H1 (cell line): ENCODE results near the gene MPPED2. TPM values are rescaled to one million over a fixed set of nuclear protein-coding genes. Genes with fewer than 3 reads are reported as not detected.

Experiments used
- CTCF ChIA-PET: fragments of 300-600 bp; sonication (Branson Sonifier 250); formaldehyde crosslinking; loops from one replicate; lab custom pipeline; 2021; ENCODE audit not compliant: partially characterized antibody; lab: Charles Lee
- POLR2A ChIA-PET: fragments of 300-600 bp; sonication (Branson Sonifier 250); formaldehyde crosslinking; loops from one replicate; lab custom pipeline; 2021; ENCODE audit warnings: inconsistent platforms; ENCODE audit not compliant: partially characterized antibody; lab: Charles Lee
- DNase-seq, 2 experiments: peaks; one replicate each; pipeline versions ENCODE4 v3.0.0 to v3.0.0-alpha.2; 2010 to 2022; ENCODE audit warnings: low spot score in 2 of 2, low read depth in 1 of 2, mixed read lengths in 1 of 2
- FAIRE-seq: peaks from 2 replicates; lab custom pipeline; 2011; peaks lifted over from hg19 to GRCh38; lab: Jason Lieb, UNC
- H2AFZ ChIP-seq: 2 replicates; pipeline ENCODE4 v1.8.1; 2012; ENCODE audit warnings: low read length, inconsistent platforms
- H2AK5ac ChIP-seq: 2 replicates; pipeline ENCODE4 v1.6.1; 2013; ENCODE audit warnings: low read depth, low read length
- H2BK120ac ChIP-seq: replicated peaks from 2 replicates; pipeline ENCODE3; 2013; ENCODE audit warnings: low read depth, low read length, inconsistent platforms
- H2BK12ac ChIP-seq: 2 replicates; pipeline ENCODE4 v1.6.1; 2013; ENCODE audit warnings: low read depth, low read length
- H2BK15ac ChIP-seq: 2 replicates; pipeline ENCODE4 v1.6.1; 2013; ENCODE audit warnings: low read length
- H2BK20ac ChIP-seq: 2 replicates; pipeline ENCODE4 v1.6.1; 2013; ENCODE audit warnings: low read length
- H2BK5ac ChIP-seq: 2 replicates; pipeline ENCODE4 v1.6.1; 2013; ENCODE audit warnings: low read depth, low read length
- H3K14ac ChIP-seq: 2 replicates; pipeline ENCODE4 v1.6.1; 2013; ENCODE audit warnings: inconsistent platforms; ENCODE audit not compliant: insufficient read length
- H3K18ac ChIP-seq: 2 replicates; pipeline ENCODE4 v1.6.1; 2013; ENCODE audit warnings: low read length; ENCODE audit errors: extremely low read depth
- H3K23ac ChIP-seq: 2 replicates; pipeline ENCODE4 v1.6.1; 2013; ENCODE audit warnings: inconsistent platforms; ENCODE audit not compliant: insufficient read length
- H3K23me2 ChIP-seq: 2 replicates; pipeline ENCODE4 v1.6.1; 2013; ENCODE audit warnings: low read depth, low read length
- H3K27ac ChIP-seq: 2 replicates; pipeline ENCODE4 v1.6.1; 2011; ENCODE audit warnings: low read depth, low read length, inconsistent platforms
- H3K27me3 ChIP-seq, 4 experiments: replicated peaks in 1 of 4; 1 replicate in 1 of 4; 2 replicates in 3 of 4; pipeline versions ENCODE4 v1.6.1 to v1.8.1; 2011 to 2013; ENCODE audit warnings: low read length in 3 of 4, mild to moderate bottlenecking in 3 of 4, inconsistent platforms in 2 of 4, mixed read lengths in 2 of 4, moderate library complexity in 1 of 4; ENCODE audit not compliant: control insufficient read depth in 3 of 4, insufficient read depth in 3 of 4; ENCODE audit errors: extremely low read depth in 1 of 4
- H3K36me3 ChIP-seq, 4 experiments: 2 replicates each; pipeline versions ENCODE4 v1.6.1 to v1.8.1; 2011 to 2013; ENCODE audit warnings: mild to moderate bottlenecking in 4 of 4, low read length in 3 of 4, moderate library complexity in 2 of 4, control low read depth in 1 of 4, inconsistent platforms in 1 of 4; ENCODE audit not compliant: insufficient read depth in 4 of 4, control insufficient read depth in 2 of 4
- H3K4ac ChIP-seq: replicated peaks from 2 replicates; pipeline ENCODE3; 2013; ENCODE audit warnings: low read length, low read depth, mixed read lengths, inconsistent platforms; ENCODE audit not compliant: insufficient read length
- H3K4me1 ChIP-seq, 4 experiments: replicated peaks in 1 of 4; 1 replicate in 1 of 4; 2 replicates in 3 of 4; pipeline versions ENCODE4 v1.6.1 to v1.8.1; 2011 to 2013; ENCODE audit warnings: low read length in 3 of 4, inconsistent platforms in 2 of 4, mixed read lengths in 1 of 4; ENCODE audit not compliant: insufficient read depth in 4 of 4, control insufficient read depth in 3 of 4
- H3K4me2 ChIP-seq, 2 experiments: 2 replicates each; pipeline versions ENCODE4 v1.6.1 to v1.8.1; 2011 to 2013; ENCODE audit warnings: low read depth in 2 of 2, low read length in 2 of 2, control low read depth in 1 of 2, inconsistent platforms in 1 of 2, mild to moderate bottlenecking in 1 of 2; ENCODE audit not compliant: insufficient read depth in 1 of 2
- H3K4me3 ChIP-seq, 4 experiments: fragments of 200-600, 300-600 bp in 1 of 4; sonication (generic), shearing (Covaris generic), sonication (Bioruptor Twin) in 1 of 4; 2 replicates each; pipeline versions ENCODE4 v1.5.1 to v1.8.1; 2011 to 2016; ENCODE audit warnings: low read length in 4 of 4, low read depth in 3 of 4, control low read depth in 2 of 4, inconsistent platforms in 2 of 4, mild to moderate bottlenecking in 2 of 4, mixed read lengths in 1 of 4, moderate library complexity in 1 of 4; ENCODE audit not compliant: insufficient read depth in 2 of 4; ENCODE audit errors: extremely low read depth in 1 of 4
- H3K56ac ChIP-seq: replicated peaks from 2 replicates; pipeline ENCODE3; 2013; ENCODE audit warnings: low read depth, mild to moderate bottlenecking, mixed read lengths, low read length, inconsistent platforms; ENCODE audit not compliant: insufficient read length
- H3K79me1 ChIP-seq: 2 replicates; pipeline ENCODE4 v1.6.1; 2013; ENCODE audit warnings: low read depth, low read length, control low read depth
- H3K79me2 ChIP-seq, 2 experiments: 2 replicates each; pipeline versions ENCODE4 v1.6.1 to v1.8.1; 2012 to 2013; ENCODE audit warnings: low read length in 2 of 2, mild to moderate bottlenecking in 2 of 2, inconsistent platforms in 1 of 2; ENCODE audit not compliant: insufficient read depth in 2 of 2, control insufficient read depth in 1 of 2
- H3K9ac ChIP-seq, 4 experiments: replicated peaks in 1 of 4; 1 replicate in 1 of 4; 2 replicates in 3 of 4; pipeline versions ENCODE4 v1.6.1 to v1.8.1; 2011 to 2013; ENCODE audit warnings: low read depth in 3 of 4, low read length in 3 of 4, control low read depth in 2 of 4, mild to moderate bottlenecking in 2 of 4, moderate library complexity in 2 of 4, inconsistent platforms in 1 of 4; ENCODE audit errors: extremely low read depth in 1 of 4
- H3K9me3 ChIP-seq, 2 experiments: 2 replicates each; pipeline versions ENCODE4 v1.6.1 to v1.8.1; 2012 to 2013; ENCODE audit warnings: mild to moderate bottlenecking in 2 of 2, moderate library complexity in 2 of 2, control low read depth in 1 of 2, inconsistent platforms in 1 of 2, low read depth in 1 of 2, low read length in 1 of 2, mixed read lengths in 1 of 2; ENCODE audit not compliant: insufficient read depth in 2 of 2
- H4K20me1 ChIP-seq, 2 experiments: replicated peaks in 1 of 2; 2 replicates each; pipeline versions ENCODE3 to v1.8.1; 2011 to 2013; ENCODE audit warnings: inconsistent platforms in 2 of 2, low read length in 2 of 2, mild to moderate bottlenecking in 1 of 2; ENCODE audit not compliant: insufficient read depth in 2 of 2, control insufficient read depth in 1 of 2
- H4K5ac ChIP-seq: 2 replicates; pipeline ENCODE4 v1.6.1; 2013; ENCODE audit warnings: low read length, low read depth, mixed read lengths, inconsistent platforms; ENCODE audit not compliant: insufficient read length
- H4K8ac ChIP-seq: 2 replicates; pipeline ENCODE4 v1.8.0; 2013; ENCODE audit warnings: mild to moderate bottlenecking, moderate library complexity, low read length, inconsistent platforms; ENCODE audit not compliant: insufficient read depth; ENCODE audit errors: extremely low read depth
- H4K91ac ChIP-seq: replicated peaks from 2 replicates; pipeline ENCODE3; 2013; ENCODE audit warnings: low read length, mixed read lengths, inconsistent platforms; ENCODE audit not compliant: insufficient read length
- ASH2L ChIP-seq: fragments of 200-600, 300-600 bp; sonication (generic); IDR thresholded peaks from one replicate; pipeline ENCODE4 v1.7.1; 2017; ENCODE audit warnings: low read length
- EGR1 ChIP-seq: IDR thresholded peaks from 2 replicates; pipeline ENCODE4 v1.6.1; 2011; ENCODE audit warnings: low read depth, low read length, borderline replicate concordance
- WGBS, 2 experiments: shearing (Covaris generic) in 1 of 2; methylation state at CpG; one replicate each; pipeline versions ENCODE4 v1.1.6 to v1.1.7; 2013 to 2015; ENCODE audit warnings: low lambda C conversion rate in 2 of 2, mixed read lengths in 2 of 2, inconsistent platforms in 1 of 2, low coverage in 1 of 2, missing lambda C conversion rate in 1 of 2; ENCODE audit not compliant: insufficient replicate concordance in 2 of 2, insufficient coverage in 1 of 2, insufficient read length in 1 of 2; ENCODE audit errors: extremely low coverage in 1 of 2, missing lambda C conversion rate in 1 of 2; 5-methylcytosine and 5-hydroxymethylcytosine counted together
- polyA plus RNA-seq, 7 experiments: library from polyadenylated mRNA; depleted of rRNA in 3 of 7; stranded (reverse) in 5 of 7; unstranded in 2 of 7; fragments of >200 nt in 5 of 7; fragments of 200-250 nt in 2 of 7; gene quantifications; 1 replicate in 5 of 7; 2 replicates in 1 of 7; 4 replicates in 1 of 7; pipeline versions ENCODE4 v1.2.1 to v1.2.3, GENCODE V29; 2011 to 2013; ENCODE audit warnings: missing spikeins in 2 of 7, mixed read lengths in 2 of 7
- total RNA-seq: library from RNA; stranded (reverse); fragmentation: NEBNext Ultra II Directional; extraction: Animal tissue kit (Norgen Biotek cat#: 25700); gene quantifications from 2 replicates; pipeline ENCODE4 v1.2.1, GENCODE V29; 2021

The MPPED2 gene
- total and polyA plus RNA-seq, 2 of the 8 experiments (the other 6 are each of a cell fraction or from before 2014, with no cell fraction given), result 1.3 to 3.5 TPM

GRCh38 chr11:30578406-30578805 is 7.7 kb downstream of the MPPED2 start:
- no peaks in the 10 kb centered on the region for H3K79me1 ChIP-seq
- no peak overlapping the region for H3K27ac ChIP-seq
- no peaks in the 10 kb centered on the region for H3K9me3 ChIP-seq
- no peak for DNase-seq
- H4K20me1 ChIP-seq, result no peaks in the 10 kb centered on the region
- no peak overlapping the region for H2BK15ac ChIP-seq
- POLR2A ChIA-PET, result no interaction called here
- H3K4me1 ChIP-seq, result no peaks in the 10 kb centered on the region
- no peak overlapping the region for H3K4me2 ChIP-seq
- peaks cover 1 to 10% (median 8%) of the 10 kb centered on the region in 4 experiments; a peak in 6 of 7 replicates for H3K27me3 ChIP-seq
- H2BK120ac ChIP-seq, result no peak overlapping the region
- WGBS, 2 experiments, result 91% methylated on average over 1 of the region's 1 CpG; no CpG with 5 or more reads in 1 of the 2 experiments
- H2BK12ac ChIP-seq, result no peak overlapping the region
- no peak overlapping the region for H3K9ac ChIP-seq
- no peak overlapping the region for H2BK20ac ChIP-seq
- H2AFZ ChIP-seq, result no peak overlapping the region
- H3K56ac ChIP-seq, result no peak overlapping the region
- H3K14ac ChIP-seq, result no peak overlapping the region
- no peak overlapping the region for H3K4ac ChIP-seq
- no peak overlapping the region for H3K4me3 ChIP-seq
- no peak for FAIRE-seq
- no peak overlapping the region for H2BK5ac ChIP-seq
- no peak overlapping the region for H2AK5ac ChIP-seq
- H4K5ac ChIP-seq, result no peak overlapping the region
- no peak overlapping the region for H3K18ac ChIP-seq
- peaks cover 0 to 14% of the 10 kb centered on the region in 2 experiments; a peak in 2 of 4 replicates for H3K79me2 ChIP-seq
- H4K8ac ChIP-seq, result no peak overlapping the region
- H3K23ac ChIP-seq, result no peak overlapping the region
- CTCF ChIA-PET, result interaction anchor here (0.6 to 1.0 kb wide), 2 partner anchors 97 to 1536 kb away, joined by 3 read pairs; no protein-coding TSS in a partner anchor
- H4K91ac ChIP-seq, result no peak overlapping the region
- H3K36me3 ChIP-seq, result peaks cover 0 to 6% (median 2%) of the 10 kb centered on the region in 4 experiments; a peak in 2 of 8 replicates
- no peaks in the 10 kb centered on the region for H3K23me2 ChIP-seq
- no peak for TF ChIP-seq EGR1
- TF ChIP-seq ASH2L, result no peak
